ENCODE data around the gene MDM2.
"Not testable (repeated sequence)": the region's sequence is repeated elsewhere in the genome, so short reads cannot be mapped to it uniquely, and the experiment has no call there.

MDM2 gene

DNA sequence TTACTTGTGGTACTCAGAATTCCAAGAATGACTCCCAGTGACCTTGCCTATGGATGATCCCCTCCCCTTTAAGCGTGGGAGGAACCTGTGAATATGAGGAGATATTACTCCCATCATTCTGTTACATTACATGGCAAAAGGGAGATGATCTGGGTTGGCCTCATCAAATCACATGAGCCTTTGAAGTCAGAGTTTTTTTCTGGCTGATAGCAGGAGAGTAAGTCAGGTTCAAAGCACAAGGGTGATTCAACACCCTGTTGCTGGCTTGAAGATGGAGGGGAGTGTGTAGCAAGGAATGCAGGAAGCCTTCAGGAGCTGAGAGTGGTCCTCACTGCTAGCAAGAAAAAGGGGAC lies 9.1 kb upstream of the MDM2 start:
- Histone ChIP-seq H3K4me2 (ENCODE audit: low read length) (no peak overlapping the region), H3K9me2 (replicated peaks; ENCODE audit: control insufficient read depth, low read length) (no peaks in the 10 kb centered on the region), H3K36me3 (ENCODE audit: control insufficient read depth, low read length) (no peaks in the 10 kb centered on the region), H3F3A (ENCODE audit: control insufficient read depth, insufficient read depth) (peaks cover 5% of the 10 kb centered on the region), H3K4me1 (ENCODE audit: control insufficient read depth, low read length) (peaks cover 40% of the 10 kb centered on the region), H3K9me3 (ENCODE audit: control insufficient read depth, insufficient read depth, low read length) (no peaks in the 10 kb centered on the region), H3K27ac (ENCODE audit: low read depth, low read length) (no peak overlapping the region), H3K79me2 (ENCODE audit: control insufficient read depth, low read length) (no peaks in the 10 kb centered on the region), H4K20me1 (ENCODE audit: control insufficient read depth, insufficient read depth, low read depth, low read length) (no peaks in the 10 kb centered on the region), H3K27me3 (ENCODE audit: control insufficient read depth, low read length) (no peaks in the 10 kb centered on the region), H3K4me3 (ENCODE audit: low read length) (no peak overlapping the region)
- TF ChIP-seq EZH2phosphoT487 (IDR thresholded peaks at IDR 0.05; ENCODE audit: borderline replicate concordance, low read length): no peak
- TF ChIP-seq, protein P1, sequence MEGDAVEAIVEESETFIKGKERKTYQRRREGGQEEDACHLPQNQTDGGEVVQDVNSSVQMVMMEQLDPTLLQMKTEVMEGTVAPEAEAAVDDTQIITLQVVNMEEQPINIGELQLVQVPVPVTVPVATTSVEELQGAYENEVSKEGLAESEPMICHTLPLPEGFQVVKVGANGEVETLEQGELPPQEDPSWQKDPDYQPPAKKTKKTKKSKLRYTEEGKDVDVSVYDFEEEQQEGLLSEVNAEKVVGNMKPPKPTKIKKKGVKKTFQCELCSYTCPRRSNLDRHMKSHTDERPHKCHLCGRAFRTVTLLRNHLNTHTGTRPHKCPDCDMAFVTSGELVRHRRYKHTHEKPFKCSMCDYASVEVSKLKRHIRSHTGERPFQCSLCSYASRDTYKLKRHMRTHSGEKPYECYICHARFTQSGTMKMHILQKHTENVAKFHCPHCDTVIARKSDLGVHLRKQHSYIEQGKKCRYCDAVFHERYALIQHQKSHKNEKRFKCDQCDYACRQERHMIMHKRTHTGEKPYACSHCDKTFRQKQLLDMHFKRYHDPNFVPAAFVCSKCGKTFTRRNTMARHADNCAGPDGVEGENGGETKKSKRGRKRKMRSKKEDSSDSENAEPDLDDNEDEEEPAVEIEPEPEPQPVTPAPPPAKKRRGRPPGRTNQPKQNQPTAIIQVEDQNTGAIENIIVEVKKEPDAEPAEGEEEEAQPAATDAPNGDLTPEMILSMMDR (IDR thresholded peaks at IDR 0.05; ENCODE audit: low read depth, low read length, poor library complexity, severe bottlenecking): no peak

DNA sequence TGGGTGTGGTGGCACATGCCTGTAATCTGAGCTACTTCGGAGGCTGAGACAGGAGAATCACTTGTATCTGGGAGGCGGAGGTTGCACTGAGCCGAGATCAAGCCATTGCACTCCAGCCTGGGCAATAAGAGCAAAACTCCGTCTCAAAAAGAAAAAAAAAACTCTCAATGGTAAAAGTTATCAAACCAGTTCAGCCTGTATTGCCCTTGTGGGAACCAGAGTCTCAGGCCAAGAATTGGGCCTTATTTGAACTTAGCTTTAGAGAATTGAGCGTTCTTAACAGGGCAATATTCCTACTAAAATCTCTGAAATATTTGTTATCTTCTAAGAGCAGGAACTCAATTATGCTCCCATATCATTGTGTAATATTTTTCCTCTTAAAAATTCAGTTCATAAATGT lies 7.7 kb upstream of the MDM2 start:
- no peaks in the 10 kb centered on the region for H3K79me2 ChIP-seq (ENCODE audit: control insufficient read depth, low read length)
- no peaks in the 10 kb centered on the region for H3K27me3 ChIP-seq (ENCODE audit: control insufficient read depth, low read length)
- H3K4me3 ChIP-seq (ENCODE audit: low read length): no peak overlapping the region
- H3K4me2 ChIP-seq (ENCODE audit: low read length): no peak overlapping the region
- H3K36me3 ChIP-seq (ENCODE audit: control insufficient read depth, low read length): no peaks in the 10 kb centered on the region
- H3K9me3 ChIP-seq (ENCODE audit: control insufficient read depth, insufficient read depth, low read length): no peaks in the 10 kb centered on the region
- TF ChIP-seq, protein P1 (IDR thresholded peaks at IDR 0.05; ENCODE audit: low read depth, low read length, poor library complexity, severe bottlenecking): no peak
- TF ChIP-seq EZH2phosphoT487 (IDR thresholded peaks at IDR 0.05; ENCODE audit: borderline replicate concordance, low read length): no peak
- H4K20me1 ChIP-seq (ENCODE audit: control insufficient read depth, insufficient read depth, low read depth, low read length): no peaks in the 10 kb centered on the region
- H3K4me1 ChIP-seq (ENCODE audit: control insufficient read depth, low read length): peaks cover 41% of the 10 kb centered on the region
- no peak overlapping the region for H3K27ac ChIP-seq (ENCODE audit: low read depth, low read length)
- H3K9me2 ChIP-seq (replicated peaks; ENCODE audit: control insufficient read depth, low read length): no peaks in the 10 kb centered on the region
- H3F3A ChIP-seq (ENCODE audit: control insufficient read depth, insufficient read depth): peaks cover 10% of the 10 kb centered on the region

DNA sequence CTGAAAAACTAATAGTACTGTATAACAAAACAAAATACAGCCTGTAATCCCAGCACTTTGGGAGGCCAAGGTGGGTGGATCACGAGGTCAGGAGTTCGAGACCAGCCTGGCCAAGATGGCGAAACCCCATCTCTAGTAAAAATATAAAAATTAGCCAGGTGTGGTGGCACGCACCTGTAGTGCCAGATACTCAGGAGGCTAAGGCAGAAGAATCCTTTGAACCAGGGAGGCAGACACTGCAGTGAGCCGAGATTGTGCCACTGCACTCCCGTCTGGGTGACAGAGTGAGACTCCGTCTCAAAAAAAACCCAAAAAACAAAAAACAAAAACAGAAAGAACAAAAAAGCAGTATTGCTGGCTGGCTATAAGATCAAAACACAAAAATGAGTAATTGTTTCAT lies 6.9 kb upstream of the MDM2 start:
- H3K27me3 ChIP-seq (ENCODE audit: control insufficient read depth, low read length); H3K9me2 ChIP-seq (replicated peaks; ENCODE audit: control insufficient read depth, low read length); H3K27ac ChIP-seq (ENCODE audit: low read depth, low read length); H3F3A ChIP-seq (ENCODE audit: control insufficient read depth, insufficient read depth); H3K4me3 ChIP-seq (ENCODE audit: low read length); H4K20me1 ChIP-seq (ENCODE audit: control insufficient read depth, insufficient read depth, low read depth, low read length); H3K36me3 ChIP-seq (ENCODE audit: control insufficient read depth, low read length); H3K9me3 ChIP-seq (ENCODE audit: control insufficient read depth, insufficient read depth, low read length); H3K4me2 ChIP-seq (ENCODE audit: low read length); H3K79me2 ChIP-seq (ENCODE audit: control insufficient read depth, low read length): not testable (repeated sequence)
- peaks cover 49% of the 10 kb centered on the region for H3K4me1 ChIP-seq (ENCODE audit: control insufficient read depth, low read length)

DNA sequence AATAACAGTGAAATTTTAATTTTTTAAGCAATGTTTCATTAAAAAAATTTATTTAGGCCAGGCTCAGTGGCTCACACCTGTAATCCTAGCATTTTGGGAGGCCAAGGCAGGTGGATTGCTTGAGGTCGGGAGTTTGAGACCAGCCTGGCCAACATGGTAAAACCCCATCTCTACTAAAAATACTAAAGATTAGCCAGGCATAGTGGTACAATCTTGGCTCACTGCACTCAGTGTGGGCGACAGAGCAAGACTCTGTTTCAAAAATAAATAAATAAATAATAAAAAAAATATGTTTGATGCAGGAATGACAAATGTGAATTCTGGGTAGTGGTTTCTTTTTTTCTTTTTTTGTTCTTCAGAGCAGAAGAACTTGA lies 5.6 kb upstream of the MDM2 start:
- not testable (repeated sequence) for H3K9me2 ChIP-seq (replicated peaks; ENCODE audit: control insufficient read depth, low read length); H4K20me1 ChIP-seq (ENCODE audit: control insufficient read depth, insufficient read depth, low read depth, low read length); H3K27ac ChIP-seq (ENCODE audit: low read depth, low read length); H3K36me3 ChIP-seq (ENCODE audit: control insufficient read depth, low read length); H3K4me3 ChIP-seq (ENCODE audit: low read length); H3K27me3 ChIP-seq (ENCODE audit: control insufficient read depth, low read length); H3K79me2 ChIP-seq (ENCODE audit: control insufficient read depth, low read length); H3K9me3 ChIP-seq (ENCODE audit: control insufficient read depth, insufficient read depth, low read length)
- peaks cover 62% of the 10 kb centered on the region for H3K4me1 ChIP-seq (ENCODE audit: control insufficient read depth, low read length)
- peak overlapping the region; percentile 19 for H3K4me2 ChIP-seq (ENCODE audit: low read length)
- peaks cover 14% of the 10 kb centered on the region for H3F3A ChIP-seq (ENCODE audit: control insufficient read depth, insufficient read depth)

DNA sequence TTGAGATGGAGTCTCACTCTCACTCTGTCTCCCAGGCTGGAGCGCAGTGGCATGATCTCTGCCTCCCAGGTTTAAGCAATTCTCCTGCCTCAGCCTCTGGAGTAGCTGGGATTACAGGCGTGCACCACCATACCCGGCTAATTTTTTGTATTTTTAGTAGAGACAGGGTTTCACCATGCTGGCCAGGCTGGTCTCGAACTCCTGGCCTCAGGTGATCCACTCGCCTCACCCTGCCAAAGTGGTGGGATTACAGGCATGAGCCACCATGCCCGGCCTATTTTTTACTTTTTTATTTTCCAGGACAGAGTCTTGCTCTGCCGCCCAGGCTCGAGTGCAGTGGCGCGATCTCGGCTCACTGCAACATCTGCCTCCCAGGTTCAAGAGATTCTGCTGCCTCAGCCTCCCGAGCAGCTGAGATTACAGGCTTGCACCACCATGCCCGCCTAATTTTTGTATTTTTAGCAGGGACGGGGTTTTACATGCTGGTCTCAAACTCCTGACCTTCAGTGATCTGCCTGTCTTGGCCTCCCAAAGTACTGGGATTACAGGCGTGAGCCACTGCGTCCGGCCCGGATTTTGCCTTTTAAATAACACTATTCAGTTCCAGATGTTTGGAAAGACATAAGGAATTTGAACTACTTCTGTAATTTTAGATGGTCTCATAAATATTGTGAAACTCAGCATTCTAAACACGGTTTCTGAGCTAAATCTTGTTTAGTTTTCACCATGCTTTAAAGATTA lies 4.9 kb upstream of the MDM2 start:
- not testable (repeated sequence) for H3K4me2 ChIP-seq (ENCODE audit: low read length); H4K20me1 ChIP-seq (ENCODE audit: control insufficient read depth, insufficient read depth, low read depth, low read length); H3K4me3 ChIP-seq (ENCODE audit: low read length); H3K79me2 ChIP-seq (ENCODE audit: control insufficient read depth, low read length); H3K27me3 ChIP-seq (ENCODE audit: control insufficient read depth, low read length); H3K9me3 ChIP-seq (ENCODE audit: control insufficient read depth, insufficient read depth, low read length); H3K27ac ChIP-seq (ENCODE audit: low read depth, low read length); H3K36me3 ChIP-seq (ENCODE audit: control insufficient read depth, low read length); H3K9me2 ChIP-seq (replicated peaks; ENCODE audit: control insufficient read depth, low read length)
- H3K4me1 ChIP-seq (ENCODE audit: control insufficient read depth, low read length): peaks cover 64% of the 10 kb centered on the region
- peaks cover 17% of the 10 kb centered on the region for H3F3A ChIP-seq (ENCODE audit: control insufficient read depth, insufficient read depth)
